HuH-7.5 (cell line): ENCODE measurements around the gene APOD.
"Not testable (repeated sequence)": the region's sequence is repeated elsewhere in the genome, so short reads cannot be mapped to it uniquely, and the experiment has no call there.

Experiments used
- DNase-seq: peaks from one replicate; pipeline ENCODE4 v3.0.0; 2011; ENCODE audit warnings: low spot score

Gene APOD

DNA sequence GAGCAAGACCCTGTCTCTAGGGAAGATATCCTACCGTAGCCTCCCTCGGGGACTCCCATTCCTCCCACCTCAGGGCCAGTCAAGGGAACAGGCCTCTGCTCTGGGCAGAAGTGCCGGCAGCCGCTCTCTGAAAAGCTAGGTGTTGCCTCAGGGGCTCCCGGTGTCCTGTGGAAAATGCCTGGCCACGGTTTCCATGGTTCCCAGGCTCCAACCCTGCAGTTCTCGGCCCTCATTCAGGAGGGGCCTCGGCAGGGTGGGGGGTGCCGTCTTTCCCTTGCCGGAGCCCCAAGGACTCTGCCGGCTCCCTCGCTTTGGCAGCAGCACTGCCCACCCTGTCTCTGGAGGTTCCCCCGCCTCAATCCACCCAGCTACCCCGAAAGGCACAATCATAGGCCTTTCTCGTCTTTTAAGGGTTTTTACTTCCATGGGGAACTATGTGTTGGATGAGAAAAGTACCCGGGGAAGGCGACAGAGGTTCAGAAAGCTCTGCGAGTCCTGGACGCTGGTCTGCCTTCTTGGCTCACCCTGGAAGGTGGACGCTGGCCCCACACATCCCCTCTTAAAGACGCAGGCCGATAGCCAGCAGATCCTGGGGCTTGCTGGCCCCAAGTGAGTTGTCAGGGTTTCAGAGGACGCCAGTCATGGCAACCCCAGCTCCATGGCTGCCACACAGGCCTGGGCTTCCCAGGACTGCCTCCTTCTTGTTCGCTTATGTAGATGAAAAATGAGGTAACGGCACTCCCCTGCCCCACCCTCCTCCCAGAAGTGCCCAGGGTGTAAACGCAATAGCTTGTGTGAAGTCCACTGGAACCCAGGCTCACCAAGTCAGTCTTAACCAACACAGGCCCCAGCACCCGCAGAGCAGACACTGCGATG, 34.3 kb upstream of the APOD start:
- not testable (repeated sequence) for DNase-seq

DNA sequence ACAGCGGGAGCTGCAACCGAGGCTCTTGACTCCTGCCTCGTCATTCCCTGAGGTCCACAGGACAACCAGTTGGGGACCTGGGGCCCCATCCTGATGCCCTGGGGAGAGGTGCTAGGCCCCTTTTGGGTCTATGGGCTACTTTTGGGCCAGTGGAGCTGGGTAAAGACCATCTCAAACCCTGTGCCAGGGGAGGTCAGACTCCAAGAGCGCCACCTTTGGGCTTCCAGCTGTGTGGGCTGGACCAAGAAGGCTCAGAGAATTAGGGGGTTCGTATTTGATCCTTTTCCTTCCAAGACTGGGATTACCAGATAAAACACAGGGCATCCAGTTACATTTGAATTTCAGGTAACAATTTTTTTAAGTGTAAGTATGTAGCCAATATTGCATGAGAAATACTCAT, 33.4 kb upstream of the APOD start:
- DNase-seq, result not testable (repeated sequence)

DNA sequence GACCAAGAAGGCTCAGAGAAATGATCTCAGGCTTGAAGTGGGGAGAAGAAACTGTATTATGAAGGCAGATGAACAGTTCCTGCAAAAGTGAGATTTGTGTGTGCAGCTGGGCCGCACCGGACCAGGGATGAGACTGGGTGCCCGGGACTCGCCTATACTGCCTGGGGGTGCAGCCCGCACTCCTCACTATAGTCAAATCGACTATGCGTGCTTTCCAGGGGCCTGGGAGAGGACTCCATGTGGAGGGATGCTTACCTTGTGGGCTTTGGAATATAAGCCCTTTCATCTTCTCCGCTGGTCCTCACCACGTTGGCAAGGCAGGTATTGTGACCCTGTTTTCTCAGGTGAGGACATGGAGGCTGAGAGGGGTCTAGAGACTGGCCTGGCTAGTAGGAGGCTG, 32.9 kb upstream of the APOD start:
- no peak for DNase-seq

DNA sequence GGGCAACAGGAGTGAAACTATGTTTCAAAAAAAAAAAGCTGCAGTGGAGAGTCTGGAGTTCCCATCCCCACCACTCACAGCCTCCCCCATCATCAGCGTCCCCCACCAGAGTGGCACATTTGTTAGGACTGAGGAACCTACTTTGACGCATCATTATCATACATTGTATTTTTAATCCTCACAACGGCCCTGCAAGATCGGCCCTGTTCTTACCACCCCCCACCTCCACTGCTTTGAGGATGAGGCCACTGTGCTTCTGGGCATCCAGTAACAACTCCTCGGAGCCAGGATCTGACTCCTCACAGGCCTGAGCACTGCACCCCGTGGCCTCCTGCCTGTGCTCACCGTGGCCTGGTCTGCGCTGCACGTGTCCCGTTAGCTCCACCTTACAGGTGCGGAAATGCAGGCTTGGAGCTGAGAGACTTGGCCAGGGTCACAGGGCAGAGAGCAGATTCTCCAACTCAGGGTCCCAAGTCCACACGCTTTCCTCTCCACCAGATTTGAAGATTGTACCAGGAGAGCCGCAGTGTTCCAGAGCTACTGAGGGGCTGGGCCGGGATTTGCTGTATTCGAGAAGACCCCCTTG, 32.3 kb upstream of the APOD start:
- not testable (repeated sequence) for DNase-seq

DNA sequence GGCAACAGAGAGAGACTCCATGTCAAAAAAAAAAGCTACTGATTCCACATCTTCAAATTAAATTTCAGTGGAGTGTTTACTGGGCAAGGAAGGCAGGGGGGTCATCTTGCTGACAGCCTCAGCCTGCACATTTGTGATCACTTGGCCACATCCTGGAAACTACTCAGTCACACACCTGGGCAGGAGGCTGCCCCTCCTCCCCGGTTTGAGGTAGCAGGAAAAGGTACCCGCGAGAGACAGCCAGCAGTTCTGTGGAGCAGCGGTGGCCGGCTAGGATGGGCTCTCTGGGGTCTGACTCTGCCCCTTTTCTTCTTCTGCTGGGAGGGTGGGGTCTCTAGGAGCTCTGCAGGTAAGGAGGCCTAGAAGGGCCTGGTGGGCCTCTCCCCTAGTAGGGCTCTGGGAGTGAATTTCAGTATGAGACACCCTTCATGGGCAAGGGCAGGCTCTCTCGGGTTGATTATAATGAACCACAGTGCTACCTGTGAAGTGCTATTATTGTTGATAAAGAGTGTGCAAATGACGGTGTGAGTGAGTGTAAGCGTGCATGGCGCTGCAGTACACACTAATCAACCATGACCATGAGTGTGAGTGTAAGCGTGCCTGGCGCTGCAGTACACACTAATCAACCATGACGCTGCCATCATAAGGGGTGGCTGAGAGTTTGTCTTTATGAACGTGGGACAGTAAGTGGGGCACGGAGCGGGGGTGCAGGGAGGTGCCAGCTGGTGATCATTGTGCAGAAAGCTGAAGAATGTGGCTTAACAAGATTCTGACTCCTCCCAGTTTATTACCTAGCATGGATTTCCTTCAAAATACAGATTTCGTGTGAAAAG, 31.1 kb upstream of the APOD start:
- not testable (repeated sequence) for DNase-seq

DNA sequence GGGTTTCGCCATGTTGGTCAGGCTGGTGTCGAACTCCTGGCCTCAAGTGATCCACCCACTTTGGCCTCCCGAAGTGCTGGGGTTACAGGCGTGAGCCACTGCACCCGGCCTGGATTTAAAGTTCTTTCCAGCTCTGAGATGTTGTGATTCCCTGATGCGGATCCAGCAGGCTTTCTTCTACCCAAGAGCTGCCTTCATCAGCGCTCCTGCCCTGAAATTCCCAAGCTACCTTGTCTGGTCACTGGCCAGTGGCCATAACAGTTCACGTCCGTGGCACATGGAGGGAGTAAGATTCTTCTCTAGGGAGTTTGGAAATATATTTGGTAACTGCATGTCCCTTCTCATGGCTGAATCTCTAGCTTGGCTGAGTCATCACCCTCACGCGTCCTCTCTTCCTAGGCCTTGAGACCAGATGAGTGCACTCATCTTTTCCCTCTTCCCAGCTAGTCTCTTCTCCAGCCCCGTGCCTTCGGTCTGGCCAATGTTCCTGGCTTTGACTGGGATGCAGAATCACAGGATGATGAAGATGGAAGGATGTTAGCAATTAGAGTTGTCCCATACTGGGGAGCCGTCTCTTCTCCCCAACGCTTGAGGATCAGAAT, 29.8 kb upstream of the APOD start:
- DNase-seq, result no peak

DNA sequence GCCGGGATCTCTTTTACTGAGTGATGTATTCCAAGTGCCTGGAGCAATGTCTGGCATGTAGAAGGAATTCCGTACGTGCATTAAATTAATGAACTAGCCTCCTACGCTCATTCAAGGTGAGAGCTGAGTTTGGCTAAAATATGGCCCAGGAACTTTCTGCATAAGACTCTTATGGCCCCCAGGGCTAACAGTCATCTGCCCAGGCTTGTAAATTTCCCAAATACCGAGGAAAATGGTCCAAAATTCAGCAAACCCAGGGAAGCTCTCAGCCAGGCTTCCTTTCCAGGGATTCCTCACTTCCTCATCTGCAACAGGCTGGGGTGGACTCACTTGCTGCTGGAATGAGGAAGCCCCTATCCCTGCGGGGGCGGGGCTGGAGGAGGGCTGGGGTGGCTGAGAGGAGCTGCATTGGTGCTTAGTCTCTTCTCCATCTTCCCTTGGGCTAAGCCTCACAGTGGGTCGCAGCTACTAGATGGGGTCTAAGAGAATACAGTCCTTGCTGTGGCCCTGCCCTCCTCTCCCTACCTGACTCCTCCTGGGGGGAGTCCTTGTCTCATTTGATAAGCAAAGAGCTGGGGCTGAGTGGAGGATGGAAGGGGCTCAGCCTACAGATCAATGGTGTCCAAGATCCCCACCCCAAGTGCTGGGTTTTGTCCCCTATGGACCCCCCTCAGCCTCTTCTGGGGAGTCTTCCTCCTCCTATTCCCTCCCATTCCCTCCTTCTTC, 28.5 kb upstream of the APOD start:
- no peak for DNase-seq

DNA sequence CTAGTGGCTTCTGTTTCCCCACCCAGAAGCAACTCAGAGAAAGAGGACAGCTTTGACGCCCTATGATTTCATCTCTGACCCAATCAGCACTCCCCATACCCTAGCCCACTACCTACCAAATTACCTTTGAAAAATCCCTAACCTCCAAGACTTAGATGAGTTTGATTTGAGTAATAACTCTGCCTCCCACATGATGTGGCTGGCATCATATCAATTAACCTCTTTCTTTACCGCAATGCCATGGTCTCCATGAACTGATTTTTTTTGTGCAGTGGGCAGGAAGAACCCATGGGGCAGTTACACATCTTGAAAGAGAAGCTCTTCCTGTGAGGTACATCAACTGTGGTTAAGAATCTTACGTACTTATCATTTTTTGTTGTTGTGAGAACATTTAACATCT, 25.5 kb upstream of the APOD start:
- no peak for DNase-seq

DNA sequence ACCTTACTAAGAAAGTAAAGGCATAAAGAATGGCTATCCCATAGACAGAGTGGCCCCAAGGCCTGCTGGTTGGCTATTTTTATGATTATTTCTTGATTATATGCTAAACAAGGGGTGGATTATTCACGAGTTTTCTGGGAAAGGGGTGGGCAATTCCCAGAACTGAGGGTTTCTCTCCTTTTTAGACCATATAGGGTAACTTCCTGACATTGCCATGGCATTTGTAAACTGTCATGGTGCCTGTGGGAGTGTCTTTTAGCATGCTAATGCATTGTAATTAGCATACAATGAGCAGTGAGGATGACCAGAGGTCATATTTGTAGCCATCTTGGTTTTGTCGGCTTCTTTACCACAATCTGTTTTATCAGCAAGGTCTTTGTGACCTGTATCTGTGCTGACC, 18.0 kb upstream of the APOD start:
- DNase-seq, result not testable (repeated sequence)

DNA sequence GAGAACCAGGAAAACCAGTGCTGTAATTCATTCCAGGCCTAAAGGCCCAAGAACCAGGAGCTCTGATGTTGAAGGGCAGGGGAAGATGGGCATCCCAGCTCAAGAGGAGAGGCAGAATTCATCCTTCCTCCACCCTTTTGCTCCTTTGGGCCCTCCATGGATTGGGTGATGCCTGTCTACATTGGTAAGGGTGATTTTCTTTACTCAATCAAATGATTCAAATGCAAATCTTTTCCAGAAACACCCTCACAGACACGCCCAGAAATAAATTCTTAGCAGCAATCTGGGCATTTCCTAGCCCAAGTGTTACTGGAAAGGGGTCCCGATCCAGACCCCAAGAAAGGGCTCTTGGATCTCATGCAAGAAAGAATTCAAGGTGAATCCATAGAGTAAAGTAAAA, 17.6 kb upstream of the APOD start:
- DNase-seq, result no peak

DNA sequence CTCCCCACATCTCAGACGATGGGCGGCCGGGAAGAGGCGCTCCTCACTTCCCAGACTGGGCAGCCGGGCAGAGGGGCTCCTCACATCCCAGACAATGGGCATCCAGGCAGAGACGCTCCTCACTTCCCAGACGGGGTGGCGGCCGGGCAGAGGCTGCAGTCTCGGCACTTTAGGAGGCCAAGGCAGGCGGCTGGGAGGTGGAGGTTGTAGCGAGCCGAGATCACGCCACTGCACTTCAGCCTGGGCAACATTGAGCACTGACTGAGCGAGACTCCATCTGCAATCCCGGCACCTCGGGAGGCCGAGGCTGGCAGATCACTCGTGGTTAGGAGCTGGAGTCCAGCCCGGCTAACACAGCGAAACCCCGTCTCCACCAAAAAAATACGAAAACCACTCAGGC, 16.2 kb upstream of the APOD start:
- not testable (repeated sequence) for DNase-seq

DNA sequence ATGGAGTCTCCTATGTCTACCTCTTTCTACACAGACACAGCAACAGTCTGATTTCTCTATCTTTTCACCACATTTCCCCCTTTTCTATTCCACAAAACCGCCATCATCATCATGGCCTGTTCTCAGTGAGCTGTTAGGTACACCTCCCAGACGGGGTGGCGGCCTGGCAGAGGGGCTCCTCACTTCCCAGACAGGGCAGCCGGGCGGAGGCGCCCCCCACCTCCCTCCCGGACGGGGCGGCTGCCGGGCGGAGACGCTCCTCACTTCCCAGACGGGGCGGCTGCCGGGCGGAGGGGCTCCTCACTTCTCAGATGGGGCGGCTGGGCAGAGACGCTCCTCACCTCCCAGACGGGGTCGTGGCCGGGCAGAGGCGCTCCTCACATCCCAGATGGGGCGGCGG, 15.8 kb upstream of the APOD start:
- DNase-seq, result not testable (repeated sequence)

DNA sequence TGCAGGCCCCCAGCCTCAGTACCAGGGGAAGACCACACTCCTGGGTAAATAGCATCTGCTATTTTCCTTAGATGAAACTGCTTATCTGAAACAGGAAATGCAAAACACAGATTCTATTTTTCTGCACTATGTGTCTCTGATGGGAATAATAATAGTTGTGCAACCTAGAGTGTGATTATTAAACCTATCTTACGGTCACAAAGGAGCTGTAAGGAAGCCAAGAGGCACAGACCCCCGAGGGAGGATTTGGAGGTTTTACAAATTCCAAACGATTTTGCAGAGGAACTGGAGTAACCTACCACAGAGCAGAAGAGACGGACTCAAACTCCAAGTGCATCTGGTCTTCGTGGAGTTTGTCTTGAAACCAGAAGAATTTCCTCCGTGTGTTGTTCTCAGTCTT, 14.1 kb upstream of the APOD start:
- no peak for DNase-seq

DNA sequence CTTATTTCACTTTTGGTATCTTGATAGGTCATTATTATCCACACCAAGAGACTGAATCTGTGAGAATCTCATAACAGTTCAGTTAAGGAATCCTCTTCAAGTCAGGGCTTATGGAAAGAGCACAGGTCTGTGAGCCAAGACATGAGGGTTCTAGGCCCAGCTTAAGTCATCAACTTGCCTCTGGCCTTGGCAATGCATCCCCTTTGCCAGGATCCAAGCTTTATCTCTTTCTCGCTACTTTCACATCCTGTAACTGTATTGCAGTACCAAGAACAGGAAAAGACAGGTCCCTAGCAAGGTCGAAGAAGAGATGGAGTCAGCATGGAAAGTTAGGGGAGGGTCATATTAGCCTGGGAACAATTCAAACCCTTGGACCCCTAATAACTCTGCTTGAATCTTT, 13.5 kb upstream of the APOD start:
- DNase-seq, result no peak

DNA sequence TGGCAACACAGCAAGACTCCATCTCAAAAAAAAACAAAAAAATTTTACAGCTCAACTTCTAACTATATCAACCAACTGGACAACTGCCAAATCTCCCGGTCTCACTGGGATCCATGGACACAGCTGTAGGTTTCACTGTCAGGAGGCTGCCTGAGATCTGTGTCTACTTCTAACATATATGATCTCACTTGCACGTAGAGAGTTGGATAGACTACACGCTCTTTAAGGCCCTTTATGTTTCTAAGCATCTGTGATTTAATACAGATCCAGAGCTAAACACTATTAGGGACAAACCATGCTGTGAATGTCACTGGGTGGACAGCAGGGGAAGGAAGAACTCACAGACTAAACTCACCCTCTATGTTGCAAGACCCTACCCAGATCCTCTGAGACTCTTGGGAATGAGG, 13.0 kb upstream of the APOD start:
- DNase-seq, result no peak

DNA sequence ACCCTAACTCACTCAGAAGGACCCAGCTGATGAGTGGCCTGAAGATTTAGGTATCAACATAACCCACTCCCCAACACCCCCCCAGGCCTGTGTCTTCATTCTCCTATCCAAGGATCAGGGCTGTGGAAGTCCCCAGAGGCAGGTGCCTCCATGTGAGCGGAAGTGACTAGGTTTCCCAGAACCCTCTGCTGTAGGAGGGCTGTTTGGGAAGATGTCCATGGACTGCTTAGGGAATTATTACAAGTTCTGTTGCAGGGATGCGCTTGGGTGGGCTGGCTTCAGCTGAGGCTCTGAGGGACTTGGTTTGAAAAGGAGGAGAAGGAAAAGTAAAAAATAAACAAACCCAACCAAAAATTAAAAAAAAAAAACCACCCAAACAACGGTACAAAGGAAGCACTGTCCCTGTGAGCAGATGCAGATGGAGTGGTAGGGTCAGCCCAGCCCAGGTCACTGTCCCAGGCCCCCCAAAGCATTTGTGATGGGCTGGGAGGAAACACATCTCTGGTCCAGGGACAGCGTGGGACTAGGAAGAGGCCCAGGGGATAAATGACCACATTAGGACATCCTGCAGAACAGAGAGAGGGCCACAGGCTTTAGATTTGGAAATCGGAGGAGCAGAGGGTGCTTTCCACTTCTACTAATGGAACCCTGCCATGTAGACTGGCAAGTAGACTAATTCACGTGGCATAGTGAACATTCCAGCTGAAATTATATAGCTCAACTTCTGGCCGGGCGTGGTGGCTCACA, 12.2 kb upstream of the APOD start:
- no peak for DNase-seq

DNA sequence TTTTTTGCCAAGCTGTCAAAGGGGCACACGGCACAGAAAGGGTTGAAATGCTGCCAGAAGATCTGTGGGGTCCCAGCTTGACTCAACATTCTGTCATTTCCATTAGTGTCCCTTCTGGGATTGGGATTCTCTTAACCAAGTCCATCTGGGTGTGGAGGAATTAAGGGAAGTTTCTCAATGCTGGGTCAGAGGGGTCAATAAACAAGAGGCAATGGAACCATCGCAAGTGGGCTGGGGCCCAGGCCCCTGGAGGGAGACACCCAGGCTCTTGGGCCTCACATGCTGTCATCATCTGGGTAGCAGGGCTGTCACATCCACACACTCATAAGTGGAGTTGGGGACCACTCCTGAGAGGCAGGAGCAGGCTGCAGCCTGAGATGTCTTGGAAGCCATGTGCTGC, 8.1 kb upstream of the APOD start:
- DNase-seq, result no peak

DNA sequence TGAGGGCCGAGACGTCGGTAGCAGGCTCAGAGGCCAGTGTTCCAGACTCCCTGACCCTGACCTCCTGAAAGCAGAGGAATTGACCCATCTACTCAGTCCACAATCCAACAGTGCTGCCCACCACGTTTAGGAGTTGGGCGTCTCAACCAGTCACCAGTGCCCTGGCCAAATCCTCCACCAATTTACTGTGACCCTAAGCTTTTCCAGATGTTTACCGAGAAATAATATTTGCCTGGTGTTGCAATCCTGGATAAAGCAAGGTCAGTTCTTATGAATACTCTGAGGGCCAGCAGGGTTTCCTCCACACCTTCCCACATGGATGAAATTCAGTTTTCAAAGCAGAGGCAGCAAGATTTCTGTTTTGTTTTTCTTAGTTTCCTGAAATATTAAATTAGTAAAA, 7.5 kb upstream of the APOD start:
- DNase-seq, result no peak

DNA sequence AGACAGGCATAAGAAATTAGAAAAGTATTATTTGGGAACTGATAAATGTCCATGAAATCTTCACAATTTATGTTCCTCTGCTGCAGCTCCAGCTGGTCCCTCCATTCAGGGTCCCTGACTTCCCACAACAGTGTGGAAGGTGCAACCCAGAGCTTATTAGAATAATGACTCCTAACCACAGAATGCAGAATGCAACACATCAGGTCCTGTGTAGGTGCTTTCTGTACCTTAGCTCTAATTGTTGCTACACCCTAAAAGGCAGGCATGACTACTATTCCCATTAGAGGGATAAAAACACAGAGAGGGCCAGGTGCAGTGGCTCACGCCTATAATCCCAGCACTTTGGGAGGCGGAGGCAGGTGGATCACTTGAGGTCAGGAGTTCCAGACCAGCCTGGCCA, 6.6 kb upstream of the APOD start:
- not testable (repeated sequence) for DNase-seq

DNA sequence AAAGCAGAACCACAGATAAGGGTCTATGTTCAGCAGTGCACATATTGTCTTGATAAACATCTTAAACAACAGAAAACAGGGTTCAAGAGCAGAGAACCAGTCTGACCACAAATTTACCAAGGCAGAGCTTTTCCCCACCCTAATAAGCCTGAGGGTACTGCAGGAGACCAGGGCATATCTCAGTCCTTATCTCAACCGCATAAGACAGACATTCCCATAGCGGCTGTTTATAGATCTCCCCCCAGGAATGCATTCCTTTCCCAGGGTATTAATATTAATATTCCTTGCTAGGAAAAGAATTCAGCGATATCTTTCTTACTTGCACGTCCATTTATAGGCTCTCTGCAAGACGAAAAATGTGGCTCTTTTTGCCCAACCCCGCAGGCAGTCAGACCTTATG, 6.1 kb upstream of the APOD start:
- not testable (repeated sequence) for DNase-seq

DNA sequence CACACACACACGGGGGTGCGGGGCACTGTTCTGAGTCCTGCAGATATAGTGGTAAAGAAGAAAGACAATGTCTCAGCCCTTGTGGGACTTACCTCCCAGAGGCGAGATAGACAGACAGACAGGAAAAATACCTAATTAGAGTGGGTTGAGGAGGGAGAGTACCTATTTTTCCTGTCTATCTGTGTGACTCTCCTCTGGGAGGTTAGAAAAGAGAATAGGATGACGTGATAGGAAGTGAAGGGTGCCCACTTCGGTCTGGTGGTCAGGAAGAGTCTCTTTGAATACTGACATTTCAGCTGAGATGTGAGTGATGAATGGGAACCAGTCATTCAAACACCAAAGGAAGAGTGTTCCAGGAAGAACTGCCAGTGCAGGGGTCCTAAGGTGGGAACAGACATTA, 4.1 kb upstream of the APOD start:
- no peak for DNase-seq
